Bone marrow (tissue), 2 donors: Measurements from ENCODE around the gene CST7.

Experiments
- DNase-seq, 2 donors: peaks; one replicate each; lab custom pipeline; 2025; lab: John Stamatoyannopoulos, UW

CST7 gene

GRCh38 chr20:24950836-24951525 is 1.9 kb downstream of the CST7 start:
- DNase-seq, result no peak

- DNase-seq, result no peak
Observed at GRCh38 chr20:24951536-24952083, 2.5 kb downstream of the CST7 start.

DNA sequence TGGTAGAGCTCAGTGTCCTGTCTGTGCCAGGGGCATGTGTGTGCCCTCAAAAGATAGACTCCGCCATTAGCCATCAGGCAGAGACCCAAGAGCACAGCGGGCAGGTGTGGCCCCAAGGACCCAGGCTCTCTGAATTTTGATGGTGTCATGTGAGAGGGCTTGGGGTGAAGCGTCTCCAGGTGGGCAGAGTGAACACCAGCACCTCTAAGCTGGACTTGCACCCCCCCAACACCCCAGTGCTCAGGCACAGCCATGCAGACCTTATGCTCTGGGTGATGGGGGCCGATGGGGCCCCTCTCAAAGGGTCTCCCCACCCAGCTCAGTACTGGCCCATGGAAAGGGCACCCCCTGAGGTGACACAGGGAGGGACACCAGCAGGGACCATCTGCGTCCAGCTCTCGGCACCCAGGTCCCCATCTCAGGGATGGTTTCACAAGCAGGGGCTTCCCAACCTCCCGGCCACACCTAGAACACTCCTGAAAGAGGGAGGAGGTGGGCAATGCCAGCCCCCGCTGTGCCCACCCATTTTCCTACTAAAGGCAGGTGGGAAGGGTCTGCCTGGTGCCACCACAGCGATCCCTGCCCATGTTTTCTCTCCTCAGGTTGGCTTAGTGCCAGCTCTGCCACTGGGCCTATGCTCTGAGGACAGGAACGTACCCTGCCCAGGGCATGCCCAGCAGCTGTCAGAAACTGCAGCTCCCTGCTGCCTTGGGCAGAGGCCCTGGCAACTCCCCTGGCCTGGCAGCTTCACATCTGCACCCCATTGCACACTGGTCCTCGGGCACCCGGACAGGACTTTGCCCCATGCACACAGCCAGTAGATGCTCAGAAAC is 3.5 kb downstream of the CST7 start:
- DNase-seq, result no peak

GRCh38 chr20:24953209-24953575 is 4.1 kb downstream of the CST7 start:
- DNase-seq, result no peak

DNA sequence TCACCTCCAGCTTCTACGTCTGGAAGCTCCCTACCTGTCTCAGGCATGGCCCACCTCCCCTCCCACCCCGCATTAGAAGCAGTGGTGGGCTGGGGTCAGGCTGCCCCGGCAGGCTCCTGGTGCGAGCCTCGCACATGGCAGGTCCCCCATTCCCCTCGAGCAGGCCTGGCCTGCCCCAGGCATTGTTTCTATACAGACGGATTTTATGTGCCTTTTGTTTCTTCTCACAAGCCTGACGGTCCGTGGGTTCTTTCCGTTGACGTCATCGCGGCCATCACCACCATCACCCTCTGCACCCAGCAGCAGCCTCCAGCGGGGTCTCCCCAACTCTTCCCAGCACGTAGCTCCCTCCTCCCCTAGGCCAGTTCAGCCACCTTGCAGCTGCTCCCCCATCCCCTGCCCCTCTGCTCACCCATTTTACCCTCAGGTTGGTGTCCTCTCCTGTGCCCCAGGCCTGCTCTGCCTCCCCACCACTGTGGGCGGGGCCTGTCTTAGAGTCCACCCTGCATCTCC is 4.6 kb downstream of the CST7 start:
- no peak for DNase-seq

DNA sequence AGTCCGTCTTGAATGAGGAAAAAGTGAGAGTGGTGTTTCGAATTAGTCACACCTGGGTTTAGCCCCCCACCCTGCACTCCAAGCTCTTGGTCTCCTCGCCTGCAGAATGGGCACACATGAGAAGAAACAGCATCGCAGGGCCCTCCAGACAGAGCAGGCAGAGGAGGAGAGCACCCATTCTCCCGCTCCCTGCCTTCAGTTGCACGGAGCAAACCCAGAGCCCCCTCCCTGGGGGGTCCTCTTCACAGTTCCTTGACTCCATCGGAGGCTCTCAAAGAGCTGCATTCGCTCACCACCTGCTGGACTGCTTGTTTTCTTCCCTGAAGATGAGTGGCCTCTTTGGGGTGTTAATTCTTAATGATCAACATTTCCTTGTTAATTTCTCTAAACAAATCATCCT is 5.1 kb downstream of the CST7 start:
- no peak for DNase-seq

GRCh38 chr20:24954566-24954965 is 5.5 kb downstream of the CST7 start:
- DNase-seq, result no peak

DNA sequence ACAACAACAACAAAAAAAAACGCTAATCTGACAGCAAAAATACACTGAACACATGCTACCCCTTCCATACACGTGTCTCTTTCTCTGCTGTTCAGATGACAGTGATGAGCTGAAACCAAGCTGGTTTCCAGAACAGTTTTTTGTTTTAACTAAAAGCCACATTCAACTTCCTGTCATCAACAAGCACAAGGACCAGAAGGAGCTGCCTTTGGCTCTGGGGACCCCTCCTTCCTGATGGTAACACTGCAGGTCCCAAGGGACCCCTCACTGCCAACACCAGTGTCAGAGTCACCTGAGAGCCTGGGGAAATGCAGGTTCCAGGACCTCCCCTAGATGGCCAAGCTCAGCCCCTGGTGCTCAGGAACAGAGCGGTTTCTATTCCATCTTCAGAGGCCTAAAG is 6.0 kb downstream of the CST7 start:
- DNase-seq, result no peak

DNA sequence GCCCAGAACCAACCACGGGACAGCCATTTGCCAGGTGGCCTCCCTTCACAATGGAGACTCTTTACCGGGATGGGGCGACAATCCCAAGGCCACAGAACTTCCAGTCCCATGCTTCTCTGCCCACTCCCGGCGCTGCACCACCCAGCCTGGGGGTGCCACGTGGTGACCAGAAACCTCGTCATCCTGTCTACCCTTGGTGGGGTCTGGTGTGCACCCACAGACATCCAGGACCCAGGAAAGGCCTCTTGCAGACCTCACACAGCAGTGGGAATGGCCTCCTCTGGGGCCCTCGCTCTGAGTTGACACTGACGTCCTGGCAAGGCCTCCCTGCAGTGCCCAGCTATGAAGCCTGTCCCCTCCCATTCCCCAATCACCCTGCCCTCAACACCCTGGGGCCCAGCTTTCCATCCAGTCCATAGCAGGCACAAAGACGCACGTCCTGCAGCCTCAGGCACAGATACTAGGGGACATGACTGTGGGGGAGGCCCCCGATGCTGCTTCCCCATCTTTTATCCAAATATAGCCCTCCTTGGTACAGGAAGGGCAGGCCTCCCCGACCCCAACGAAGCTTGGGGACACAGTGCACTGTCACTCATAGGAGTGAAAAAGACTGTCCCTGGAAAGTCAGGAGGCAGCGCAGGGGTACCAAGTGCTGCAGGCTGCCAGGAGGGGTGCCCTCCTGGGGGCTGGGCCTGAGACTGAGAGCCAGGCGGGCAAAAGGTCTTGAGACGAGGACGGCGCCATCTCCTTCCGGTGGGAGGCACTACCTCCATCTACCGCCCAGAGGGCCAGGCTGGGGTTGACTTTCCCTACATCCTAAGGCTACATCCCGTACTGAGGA is 7.2 kb downstream of the CST7 start:
- DNase-seq, result no peak

DNA sequence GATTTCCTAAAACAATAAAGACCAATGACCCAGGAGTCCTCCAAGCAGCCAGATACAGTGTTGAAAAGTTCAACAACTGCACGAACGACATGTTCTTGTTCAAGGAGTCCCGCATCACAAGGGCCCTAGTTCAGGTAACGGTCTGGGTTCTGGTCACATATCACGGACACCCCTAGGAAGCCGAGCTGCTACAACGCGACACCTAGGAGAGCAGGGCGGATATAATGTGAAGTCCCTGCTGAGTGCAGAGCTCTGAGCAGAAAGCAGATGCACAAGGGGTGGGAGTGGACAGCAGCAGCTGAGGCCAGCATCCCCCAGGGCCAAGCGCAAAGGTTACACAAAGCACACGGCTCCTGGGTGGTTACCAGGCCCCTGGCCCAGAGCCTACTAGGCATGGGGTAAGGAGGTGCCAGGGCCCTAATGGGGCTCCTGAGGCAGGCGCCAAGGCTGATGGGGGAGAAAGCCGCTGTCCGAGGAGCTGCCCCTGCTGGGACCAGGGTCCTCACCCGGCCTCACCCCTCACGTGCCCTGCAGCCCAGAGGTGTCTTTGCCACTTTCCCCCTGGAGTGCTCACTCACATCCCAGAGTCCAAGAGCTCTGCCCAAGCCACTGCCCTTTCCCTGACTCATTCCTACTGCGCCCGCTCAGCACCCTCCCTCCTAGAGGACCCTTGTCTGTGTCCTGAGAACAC is 8.4 kb downstream of the CST7 start:
- DNase-seq, result no peak

- DNase-seq, result no peak
Observed at GRCh38 chr20:24958506-24959385, 9.7 kb downstream of the CST7 start.

- DNase-seq, result no peak
Observed at GRCh38 chr20:24959591-24960301, 10.7 kb downstream of the CST7 start.

GRCh38 chr20:24960302-24960801 is 11.3 kb downstream of the CST7 start:
- no peak for DNase-seq

DNA sequence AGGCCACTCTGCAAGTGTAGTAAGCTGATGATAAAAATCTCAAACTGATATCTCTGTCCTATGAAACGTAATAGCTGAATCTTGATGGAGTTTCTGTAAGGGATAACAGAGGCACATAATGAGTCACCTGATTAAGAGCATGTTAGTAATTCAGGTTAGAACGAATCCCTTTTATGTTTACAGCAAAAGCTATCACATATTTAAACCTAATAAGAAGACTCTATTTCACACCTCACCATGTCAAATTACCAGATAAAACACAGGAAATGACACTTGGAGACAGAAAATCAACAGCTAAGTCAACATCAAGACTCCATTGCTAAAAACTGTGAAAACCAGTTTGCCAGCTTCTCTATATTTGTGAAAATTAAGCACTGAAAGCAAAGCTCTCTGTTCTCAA is 11.8 kb downstream of the CST7 start:
- DNase-seq, result no peak

DNA sequence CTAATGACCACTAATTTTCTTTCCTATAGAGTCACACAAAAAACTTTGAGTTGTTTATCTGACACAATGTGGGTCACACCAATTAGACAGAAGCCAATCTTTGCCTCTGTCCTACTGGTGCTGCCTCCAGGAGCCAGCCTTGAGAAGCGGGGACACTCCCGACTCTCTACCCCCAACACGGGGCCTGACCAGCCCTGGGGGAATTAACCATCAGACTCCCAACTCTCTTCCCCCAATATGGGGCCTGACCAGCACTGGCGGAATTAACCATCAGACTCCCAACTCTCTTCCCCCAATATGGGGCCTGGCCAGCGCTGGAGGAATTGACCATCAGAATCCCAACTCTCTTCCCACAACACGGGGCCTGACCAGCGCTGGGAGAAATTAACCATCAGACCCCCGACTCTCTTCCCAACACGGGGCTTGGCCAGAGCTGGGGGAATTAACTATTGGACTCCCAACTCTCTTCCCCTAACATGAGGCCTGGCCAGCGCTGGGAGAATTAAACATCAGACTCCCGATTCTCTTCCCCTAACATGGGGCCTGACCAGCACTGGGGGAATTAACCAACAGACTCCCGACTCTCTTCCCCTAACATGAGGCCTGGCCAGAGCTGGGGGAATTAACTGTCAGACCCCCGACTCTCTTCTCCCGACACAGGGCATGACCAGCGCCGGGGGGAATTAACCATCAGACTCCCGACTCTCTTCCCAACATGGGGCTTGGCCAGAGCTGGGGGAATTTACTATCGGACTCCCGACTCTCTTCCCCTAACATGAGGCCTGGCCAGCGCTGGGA is 12.5 kb downstream of the CST7 start:
- DNase-seq, result no peak

GRCh38 chr20:24962182-24962492 is 13.1 kb downstream of the CST7 start:
- DNase-seq, result no peak

GRCh38 chr20:24962510-24962909 is 13.4 kb downstream of the CST7 start:
- no peak for DNase-seq

DNA sequence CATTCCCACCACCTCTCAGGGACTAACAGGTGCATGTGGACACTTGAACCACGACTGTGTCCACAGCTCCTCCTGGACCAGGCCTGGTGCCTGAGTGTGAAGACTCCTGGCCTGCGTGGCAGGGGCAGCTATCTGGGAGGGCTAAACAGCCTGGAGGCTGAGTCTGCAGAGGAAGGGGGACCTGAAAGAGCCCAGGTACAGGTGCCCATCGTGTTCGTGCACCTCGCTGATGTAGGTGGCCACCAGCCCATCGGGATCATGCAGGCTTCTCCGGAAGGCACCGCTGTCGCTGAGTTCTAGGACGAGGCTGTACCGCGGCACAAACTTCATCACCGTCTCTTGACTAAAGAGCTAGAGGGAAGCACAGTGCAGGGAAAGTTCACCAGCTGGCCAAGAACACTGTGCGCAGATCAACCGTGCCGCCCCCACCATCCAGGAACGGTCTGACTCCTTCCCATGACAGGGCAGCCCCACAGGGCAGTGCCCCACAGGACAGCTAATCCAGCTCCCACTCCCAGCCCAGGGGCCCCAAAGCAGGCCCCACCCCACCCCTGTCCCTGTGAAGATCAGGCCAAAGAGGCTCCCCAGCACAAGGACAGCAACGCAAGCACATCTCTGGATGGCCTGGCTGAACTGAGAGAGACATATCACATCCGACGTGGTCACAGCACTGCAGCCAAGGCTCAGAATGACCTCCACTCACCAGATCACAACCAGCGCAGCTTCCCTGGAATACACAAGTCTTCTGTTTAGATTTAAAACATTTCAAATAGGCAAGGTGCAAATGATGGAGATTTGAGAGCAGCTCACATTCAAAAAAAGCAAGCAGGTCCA is 14.8 kb downstream of the CST7 start:
- DNase-seq, result no peak
